Neural cell (in vitro differentiated cells): Measurements from ENCODE around the gene RARRES2.
"Not testable (repeated sequence)": the region's sequence is repeated elsewhere in the genome, so short reads cannot be mapped to it uniquely, and the experiment has no call there.

Experiments
- POLR2AphosphoS5 ChIP-seq: IDR thresholded peaks from 2 replicates; pipeline ENCODE4 v1.6.1; 2012
- RAD21 ChIP-seq: fragments of 450-650 bp; conservative IDR thresholded peaks from 2 replicates; pipeline ENCODE4 v1.6.1; 2014; ENCODE audit warnings: antibody characterized with exemption, mild to moderate bottlenecking, moderate library complexity
- REST ChIP-seq: IDR thresholded peaks from 2 replicates; pipeline ENCODE4 v1.6.1; 2012; ENCODE audit warnings: borderline replicate concordance
- TAF1 ChIP-seq: IDR thresholded peaks from 2 replicates; pipeline ENCODE4 v1.6.1; 2012; ENCODE audit warnings: low read depth
- TF ChIP-seq, protein P1 (sequence below): fragments of 450-650 bp; IDR thresholded peaks from 2 replicates; pipeline ENCODE4 v1.5.1; 2014; ENCODE audit warnings: antibody characterized with exemption, mild to moderate bottlenecking, moderate library complexity; ENCODE audit not compliant: poor library complexity, severe bottlenecking

DNA sequence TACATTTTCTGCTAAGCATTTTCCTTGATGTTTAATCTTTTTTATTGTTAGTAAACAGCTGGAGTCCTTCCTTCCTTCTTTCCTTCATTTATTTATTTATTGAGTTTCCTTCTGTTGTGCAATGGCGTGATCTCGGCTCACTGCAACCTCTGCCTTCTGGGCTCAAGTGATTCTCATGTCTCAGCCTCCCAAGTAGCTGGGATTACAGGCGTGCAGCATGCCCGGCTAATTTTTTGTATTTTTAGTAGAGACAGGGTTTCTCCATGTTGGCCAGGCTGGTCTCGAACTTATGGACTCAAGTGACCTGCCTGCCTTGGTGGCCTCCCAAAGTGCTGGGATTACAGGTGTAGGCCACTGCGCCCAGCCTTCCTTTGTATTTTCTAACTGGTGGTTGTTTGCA lies 24.4 kb downstream of the RARRES2 start:
- not testable (repeated sequence) for TF ChIP-seq TAF1, POLR2AphosphoS5, REST, RAD21
- TF ChIP-seq, protein P1, sequence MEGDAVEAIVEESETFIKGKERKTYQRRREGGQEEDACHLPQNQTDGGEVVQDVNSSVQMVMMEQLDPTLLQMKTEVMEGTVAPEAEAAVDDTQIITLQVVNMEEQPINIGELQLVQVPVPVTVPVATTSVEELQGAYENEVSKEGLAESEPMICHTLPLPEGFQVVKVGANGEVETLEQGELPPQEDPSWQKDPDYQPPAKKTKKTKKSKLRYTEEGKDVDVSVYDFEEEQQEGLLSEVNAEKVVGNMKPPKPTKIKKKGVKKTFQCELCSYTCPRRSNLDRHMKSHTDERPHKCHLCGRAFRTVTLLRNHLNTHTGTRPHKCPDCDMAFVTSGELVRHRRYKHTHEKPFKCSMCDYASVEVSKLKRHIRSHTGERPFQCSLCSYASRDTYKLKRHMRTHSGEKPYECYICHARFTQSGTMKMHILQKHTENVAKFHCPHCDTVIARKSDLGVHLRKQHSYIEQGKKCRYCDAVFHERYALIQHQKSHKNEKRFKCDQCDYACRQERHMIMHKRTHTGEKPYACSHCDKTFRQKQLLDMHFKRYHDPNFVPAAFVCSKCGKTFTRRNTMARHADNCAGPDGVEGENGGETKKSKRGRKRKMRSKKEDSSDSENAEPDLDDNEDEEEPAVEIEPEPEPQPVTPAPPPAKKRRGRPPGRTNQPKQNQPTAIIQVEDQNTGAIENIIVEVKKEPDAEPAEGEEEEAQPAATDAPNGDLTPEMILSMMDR, result not testable (repeated sequence)
